Psoas muscle (tissue), 8 donors: ENCODE measurements around the gene PDE4D. TPM values are rescaled to one million over a fixed set of nuclear protein-coding genes. Genes with fewer than 3 reads are reported as not detected.

Experiments used
- ATAC-seq, 4 donors: fragments of 200-7000 bp; cut with Tn5 transposase; one replicate each; pipeline ENCODE4 v1.9.1; 2020; ENCODE audit warnings: moderate library complexity in 3 of 4, mild to moderate bottlenecking in 2 of 4
- DNase-seq, 2 donors: peaks; one replicate each; pipeline ENCODE4 v3.0.0-alpha.2; 2020
- H3K27ac ChIP-seq: fragments of 200-600 bp; one replicate; pipeline ENCODE4 v1.8.0; 2022
- H3K27me3 ChIP-seq, 3 donors: fragments of 200-600 bp in 1 of 3; one replicate each; pipeline versions ENCODE4 v1.6.1 to v1.8.0; 2013 to 2022; ENCODE audit warnings: low read length in 2 of 3, mild to moderate bottlenecking in 2 of 3, moderate library complexity in 1 of 3; ENCODE audit not compliant: insufficient read depth in 3 of 3
- H3K36me3 ChIP-seq, 2 donors: fragments of 200-600 bp in 1 of 2; one replicate each; pipeline versions ENCODE4 v1.6.1 to v1.8.0; 2013 to 2022; ENCODE audit warnings: low read depth in 1 of 2, mild to moderate bottlenecking in 1 of 2, moderate library complexity in 1 of 2; ENCODE audit not compliant: insufficient read depth in 1 of 2
- H3K4me1 ChIP-seq: fragments of 200-600 bp; one replicate; pipeline ENCODE4 v1.8.0; 2022
- H3K4me3 ChIP-seq: fragments of 200-600 bp; one replicate; pipeline ENCODE4 v1.8.0; 2022; ENCODE audit warnings: mild to moderate bottlenecking
- H3K9me3 ChIP-seq: fragments of 200-600 bp; one replicate; pipeline ENCODE4 v1.8.0; 2022
- CTCF ChIP-seq: fragments of 200-600 bp; IDR thresholded peaks from one replicate; pipeline ENCODE4 v1.8.0; 2022; ENCODE audit warnings: antibody characterized with exemption
- WGBS, 3 donors: extraction: QIAGEN DNeasy Blood & Tissue Kit; methylation state at CpG; one replicate each; pipeline versions ENCODE4 v1.1.6 to v1.1.7; 2013; 5-methylcytosine and 5-hydroxymethylcytosine counted together
- intact Hi-C, 2 donors: fragments of 100-400 bp; cut with DNase I; formaldehyde crosslinking; loops; one replicate each; pipeline versions ENCODE4 v1.11.0 to v1.14.2; 2022
- polyA plus RNA-seq, 3 donors: library from polyadenylated mRNA; stranded (reverse); fragments of 200-250 nt; gene quantifications; one replicate each; pipeline ENCODE4 v1.2.3, GENCODE V29; 2013
- total RNA-seq, 4 donors: library from RNA; stranded (reverse); fragmentation: NEBNext Ultra II Directional in 2 of 4; extraction: Animal tissue kit (Norgen Biotek cat#: 25700) in 2 of 4; gene quantifications; one replicate each; pipeline versions ENCODE4 v1.2.1 to v1.2.4, GENCODE V29; 2021 to 2023
- donor health status: healthy with polysubstance abuse.
- donor health status: DM: no; HTN: no; CAD: no; lungs with moderate emphysema.
- donor health status: Bipolar disorder and iron deficiency.
- donor health status: healthy.
- donor health status: DM: yes; HTN: yes; CAD: no.
- donor health status: DM: no; HTN: no; CAD: no.
- donor health status: DM: no; HTN: no; CAD: no.
- donor health status: DM: yes; HTN: yes; CAD: no.

PDE4D gene
- total and polyA plus RNA-seq, 7 donors, result 42.6 to 283 (median 88.7) TPM

- no peaks in the 10 kb centered on the region for H3K36me3 ChIP-seq
- ATAC-seq, result peak in 3 of 4 donors; percentile 9 to 26 (median 23)
- no peaks in the 10 kb centered on the region for H3K9me3 ChIP-seq
- intact Hi-C loops, result no loop called here
- no peaks in the 10 kb centered on the region for H3K27me3 ChIP-seq
- no peak for DNase-seq
- 45 to 65% (median 51%) methylated on average over 9 of the region's 9 CpGs for WGBS, 3 donors
- no peak for TF ChIP-seq CTCF
- H3K4me1 ChIP-seq, result peaks cover 58% of the 10 kb centered on the region
- peak overlapping the region; percentile 40 for H3K27ac ChIP-seq
- H3K4me3 ChIP-seq, result no peak overlapping the region
Observed at GRCh38 chr5:59104400-59105127, 789.0 kb downstream of the PDE4D start.

GRCh38 chr5:59103303-59103702 lies 790.2 kb downstream of the PDE4D start:
- Histone ChIP-seq H3K9me3 (no peaks in the 10 kb centered on the region), H3K4me3 (no peak overlapping the region), H3K36me3 (no peaks in the 10 kb centered on the region), H3K4me1 (peaks cover 58% of the 10 kb centered on the region), H3K27me3 (no peaks in the 10 kb centered on the region), H3K27ac (no peak overlapping the region)
- ATAC-seq (no peak), DNase-seq (no peak)
- WGBS, 3 donors, result 19 to 24% (median 22%) methylated on average over 3 of the region's 3 CpGs
- intact Hi-C loops, result no loop called here
- TF ChIP-seq CTCF, result no peak

GRCh38 chr5:59102437-59102836 lies 791.1 kb downstream of the PDE4D start:
- Histone ChIP-seq H3K9me3 (no peaks in the 10 kb centered on the region), H3K27me3 (no peaks in the 10 kb centered on the region), H3K36me3 (no peaks in the 10 kb centered on the region), H3K4me1 (peaks cover 56% of the 10 kb centered on the region), H3K4me3 (no peak overlapping the region), H3K27ac (no peak overlapping the region)
- DNase-seq, result no peak
- intact Hi-C loops, result no loop called here
- no peak for TF ChIP-seq CTCF
- ATAC-seq, result no peak
- WGBS, 3 donors, result 86 to 100% (median 96%) methylated on average over 1 of the region's 1 CpG

GRCh38 chr5:59100875-59101274 lies 792.7 kb downstream of the PDE4D start:
- intact Hi-C loops, result no loop called here
- H3K9me3 ChIP-seq, result no peaks in the 10 kb centered on the region
- TF ChIP-seq CTCF, result no peak
- no peaks in the 10 kb centered on the region for H3K36me3 ChIP-seq
- H3K27ac ChIP-seq, result no peak overlapping the region
- DNase-seq, result no peak
- no peaks in the 10 kb centered on the region for H3K27me3 ChIP-seq
- ATAC-seq, result no peak
- H3K4me3 ChIP-seq, result no peak overlapping the region
- peaks cover 57% of the 10 kb centered on the region for H3K4me1 ChIP-seq
- 90 to 93% (median 92%) methylated on average over 5 of the region's 5 CpGs for WGBS, 3 donors

- Histone ChIP-seq H3K27me3 (no peaks in the 10 kb centered on the region), H3K4me3 (no peak overlapping the region), H3K36me3 (no peaks in the 10 kb centered on the region), H3K27ac (peak overlapping the region; percentile 17), H3K4me1 (peaks cover 57% of the 10 kb centered on the region), H3K9me3 (no peaks in the 10 kb centered on the region)
- intact Hi-C loops, result no loop called here
- WGBS, 3 donors, result 94 to 97% (median 97%) methylated on average over 6 of the region's 6 CpGs
- no peak for DNase-seq
- TF ChIP-seq CTCF, result no peak
- ATAC-seq, result no peak
Observed at GRCh38 chr5:59099995-59100345, 793.6 kb downstream of the PDE4D start.
